Trophoblast cell (in vitro differentiated cells and primary cell): Measurements from ENCODE around the gene ADD2.

Source experiments
- DNase-seq, 2 donors: peaks; one replicate each; pipeline ENCODE4 v3.0.0-alpha.2; 2016
- H2AFZ ChIP-seq: 2 replicates; pipeline ENCODE4 v1.6.1; 2013; ENCODE audit warnings: low read length, moderate library complexity, mild to moderate bottlenecking; ENCODE audit not compliant: insufficient read depth, poor library complexity
- H2AK5ac ChIP-seq: 2 replicates; pipeline ENCODE4 v1.6.1; 2013; ENCODE audit warnings: mild to moderate bottlenecking, low read length
- H2BK120ac ChIP-seq: 2 replicates; pipeline ENCODE4 v1.6.1; 2013; ENCODE audit warnings: low read length, mild to moderate bottlenecking, moderate library complexity; ENCODE audit not compliant: insufficient read depth, poor library complexity
- H2BK12ac ChIP-seq: 2 replicates; pipeline ENCODE4 v1.6.1; 2013; ENCODE audit warnings: mild to moderate bottlenecking, low read length, moderate library complexity
- H2BK5ac ChIP-seq: 2 replicates; pipeline ENCODE4 v1.6.1; 2013; ENCODE audit warnings: low read length, low read depth, moderate library complexity, mild to moderate bottlenecking; ENCODE audit not compliant: poor library complexity
- H3K14ac ChIP-seq: 2 replicates; pipeline ENCODE4 v1.6.1; 2013; ENCODE audit warnings: mild to moderate bottlenecking, low read length
- H3K18ac ChIP-seq: 2 replicates; pipeline ENCODE4 v1.6.1; 2013; ENCODE audit warnings: mild to moderate bottlenecking, low read length
- H3K23ac ChIP-seq: 2 replicates; pipeline ENCODE4 v1.6.1; 2013; ENCODE audit warnings: low read length
- H3K27ac ChIP-seq: 2 replicates; pipeline ENCODE4 v1.5.1; 2013; ENCODE audit warnings: low read depth, mild to moderate bottlenecking, inconsistent platforms, low read length, moderate library complexity
- H3K27me3 ChIP-seq: 2 replicates; pipeline ENCODE4 v1.6.1; 2013; ENCODE audit warnings: inconsistent platforms, mild to moderate bottlenecking, low read length, moderate library complexity; ENCODE audit not compliant: insufficient read depth
- H3K36me3 ChIP-seq, 2 experiments: 1 replicate in 1 of 2; 2 replicates in 1 of 2; pipeline ENCODE4 v1.6.1; 2013; ENCODE audit warnings: low read length in 2 of 2, mild to moderate bottlenecking in 2 of 2, moderate library complexity in 1 of 2; ENCODE audit not compliant: insufficient read depth in 2 of 2, control insufficient read depth in 1 of 2
- H3K4ac ChIP-seq: 2 replicates; pipeline ENCODE4 v1.6.1; 2013; ENCODE audit warnings: low read depth, mild to moderate bottlenecking, low read length, moderate library complexity
- H3K4me1 ChIP-seq, 2 experiments: 1 replicate in 1 of 2; 2 replicates in 1 of 2; pipeline ENCODE4 v1.6.1; 2013; ENCODE audit warnings: low read length in 2 of 2, mild to moderate bottlenecking in 2 of 2, moderate library complexity in 1 of 2; ENCODE audit not compliant: insufficient read depth in 2 of 2, control insufficient read depth in 1 of 2
- H3K4me2 ChIP-seq: 2 replicates; pipeline ENCODE4 v1.6.1; 2013; ENCODE audit warnings: inconsistent platforms, mild to moderate bottlenecking, low read length, moderate library complexity
- H3K4me3 ChIP-seq: 2 replicates; pipeline ENCODE4 v1.5.1; 2013; ENCODE audit warnings: mild to moderate bottlenecking, low read depth, low read length, inconsistent platforms
- H3K79me1 ChIP-seq: one replicate; pipeline ENCODE4 v1.6.1; 2013; ENCODE audit warnings: low read length
- H3K79me2 ChIP-seq: 2 replicates; pipeline ENCODE4 v1.6.1; 2013; ENCODE audit warnings: low read length, mild to moderate bottlenecking; ENCODE audit not compliant: control insufficient read depth, insufficient read depth, poor library complexity
- H3K9ac ChIP-seq: 2 replicates; pipeline ENCODE4 v1.6.1; 2013; ENCODE audit warnings: mild to moderate bottlenecking, low read length
- H3K9me3 ChIP-seq: 2 replicates; pipeline ENCODE4 v1.6.1; 2013; ENCODE audit warnings: low read depth, mild to moderate bottlenecking, control low read depth, inconsistent platforms, low read length; ENCODE audit not compliant: insufficient read depth
- H4K12ac ChIP-seq: 2 replicates; pipeline ENCODE4 v1.6.1; 2013; ENCODE audit warnings: low read depth, mild to moderate bottlenecking, low read length, moderate library complexity
- H4K8ac ChIP-seq: 2 replicates; pipeline ENCODE4 v1.6.1; 2013; ENCODE audit warnings: low read depth, mild to moderate bottlenecking, low read length, moderate library complexity
- H4K91ac ChIP-seq: one replicate; pipeline ENCODE4 v1.6.1; 2013; ENCODE audit warnings: low read depth, mild to moderate bottlenecking, low read length, moderate library complexity
- WGBS: extraction: QIAGEN DNeasy Blood & Tissue Kit; methylation state at CpG from one replicate; pipeline ENCODE4 v1.1.7; 2013; ENCODE audit warnings: missing lambda C conversion rate; ENCODE audit not compliant: insufficient read length, insufficient coverage; ENCODE audit errors: extremely low coverage; 5-methylcytosine and 5-hydroxymethylcytosine counted together

Gene ADD2

GRCh38 chr2:70664525-70664924 is 103.5 kb downstream of the ADD2 start:
- H4K8ac ChIP-seq = no peak overlapping the region
- H3K79me1 ChIP-seq = no peaks in the 10 kb centered on the region
- H3K4me1 ChIP-seq = no peaks in the 10 kb centered on the region
- no peak overlapping the region for H3K4me2 ChIP-seq
- H3K9me3 ChIP-seq = peaks cover 1% of the 10 kb centered on the region
- H2BK120ac ChIP-seq = no peak overlapping the region
- H2AK5ac ChIP-seq = no peak overlapping the region
- H2BK12ac ChIP-seq = no peak overlapping the region
- H3K9ac ChIP-seq = no peak overlapping the region
- H2AFZ ChIP-seq = no peak overlapping the region
- no peak overlapping the region for H3K4ac ChIP-seq
- H3K27ac ChIP-seq = no peak overlapping the region
- H3K23ac ChIP-seq = peak overlapping the region; percentile 87
- H3K18ac ChIP-seq = no peak overlapping the region
- H3K14ac ChIP-seq = no peak overlapping the region
- H3K79me2 ChIP-seq = no peaks in the 10 kb centered on the region
- no peak overlapping the region for H4K91ac ChIP-seq
- H3K36me3 ChIP-seq = no peaks in the 10 kb centered on the region
- no peak overlapping the region for H4K12ac ChIP-seq
- no peak overlapping the region for H3K4me3 ChIP-seq
- WGBS = no CpG with 5 or more reads among the region's 7 CpGs
- H3K27me3 ChIP-seq = no peaks in the 10 kb centered on the region
- H2BK5ac ChIP-seq = no peak overlapping the region
- no peak for DNase-seq

- Histone ChIP-seq H3K4me1 (no peaks in the 10 kb centered on the region), H2AFZ (no peak overlapping the region)
These were observed 104.6 kb downstream of the ADD2 start for GRCh38 chr2:70663411-70663810.

GRCh38 chr2:70659551-70659950 is 108.4 kb downstream of the ADD2 start:
- Histone ChIP-seq H4K91ac (no peak overlapping the region), H2BK12ac (no peak overlapping the region), H3K4ac (no peak overlapping the region), H3K79me1 (no peaks in the 10 kb centered on the region), H2BK120ac (no peak overlapping the region), H3K9me3 (peaks cover 1% of the 10 kb centered on the region), H3K4me2 (no peak overlapping the region), H3K79me2 (no peaks in the 10 kb centered on the region), H4K8ac (no peak overlapping the region), H3K4me1 (no peaks in the 10 kb centered on the region), H3K27ac (no peak overlapping the region), H3K18ac (no peak overlapping the region), H4K12ac (no peak overlapping the region), H3K4me3 (no peak overlapping the region), H3K14ac (no peak overlapping the region), H3K36me3 (no peaks in the 10 kb centered on the region), H3K27me3 (no peaks in the 10 kb centered on the region), H3K9ac (no peak overlapping the region), H2BK5ac (no peak overlapping the region), H3K23ac (no peak overlapping the region), H2AK5ac (no peak overlapping the region), H2AFZ (no peak overlapping the region)
- no peak for DNase-seq
- no CpG with 5 or more reads among the region's 5 CpGs for WGBS

More at GRCh38 chr2:70663411-70663810, 104.6 kb downstream of the ADD2 start:
- H4K8ac ChIP-seq = no peak overlapping the region
- H2AK5ac ChIP-seq = no peak overlapping the region
- H2BK120ac ChIP-seq = no peak overlapping the region
- no peak overlapping the region for H3K4me3 ChIP-seq
- no peak overlapping the region for H3K27ac ChIP-seq
- H4K91ac ChIP-seq = no peak overlapping the region
- no peaks in the 10 kb centered on the region for H3K27me3 ChIP-seq
- H3K9me3 ChIP-seq = peaks cover 1% of the 10 kb centered on the region
- H3K79me2 ChIP-seq = no peaks in the 10 kb centered on the region
- H3K14ac ChIP-seq = no peak overlapping the region
- no peak overlapping the region for H3K4me2 ChIP-seq
- no peak overlapping the region for H3K4ac ChIP-seq
- no peak overlapping the region for H4K12ac ChIP-seq
- no peaks in the 10 kb centered on the region for H3K36me3 ChIP-seq
- WGBS = no CpG with 5 or more reads among the region's 10 CpGs
- H3K79me1 ChIP-seq = no peaks in the 10 kb centered on the region
- H3K23ac ChIP-seq = no peak overlapping the region
- no peak overlapping the region for H3K9ac ChIP-seq
- no peak overlapping the region for H2BK12ac ChIP-seq
- no peak for DNase-seq
- H2BK5ac ChIP-seq = no peak overlapping the region
- no peak overlapping the region for H3K18ac ChIP-seq

- Histone ChIP-seq H3K4me3 (no peak overlapping the region), H3K9me3 (peaks cover 1% of the 10 kb centered on the region), H3K36me3 (no peaks in the 10 kb centered on the region), H3K4me1 (no peaks in the 10 kb centered on the region), H3K4ac (no peak overlapping the region), H3K23ac (no peak overlapping the region), H2BK120ac (no peak overlapping the region), H2BK5ac (no peak overlapping the region), H4K8ac (no peak overlapping the region), H3K18ac (no peak overlapping the region), H4K91ac (no peak overlapping the region), H3K27me3 (no peaks in the 10 kb centered on the region), H2BK12ac (no peak overlapping the region), H2AK5ac (no peak overlapping the region), H3K4me2 (no peak overlapping the region), H4K12ac (no peak overlapping the region), H3K14ac (no peak overlapping the region), H3K27ac (no peak overlapping the region), H3K79me2 (no peaks in the 10 kb centered on the region), H3K79me1 (no peaks in the 10 kb centered on the region), H3K9ac (no peak overlapping the region), H2AFZ (no peak overlapping the region)
- no CpG with 5 or more reads among the region's 2 CpGs for WGBS
- DNase-seq = no peak
These were observed 109.5 kb downstream of the ADD2 start for GRCh38 chr2:70658476-70658875.
